ENCODE measurements around the gene SETD4. TPM values are rescaled to one million over a fixed set of nuclear protein-coding genes. Genes with fewer than 3 reads are reported as not detected.

SETD4 gene
- total RNA-seq, 4 donors from 2014 or later: 12.6 to 22.7 (median 16.8) TPM

DNA sequence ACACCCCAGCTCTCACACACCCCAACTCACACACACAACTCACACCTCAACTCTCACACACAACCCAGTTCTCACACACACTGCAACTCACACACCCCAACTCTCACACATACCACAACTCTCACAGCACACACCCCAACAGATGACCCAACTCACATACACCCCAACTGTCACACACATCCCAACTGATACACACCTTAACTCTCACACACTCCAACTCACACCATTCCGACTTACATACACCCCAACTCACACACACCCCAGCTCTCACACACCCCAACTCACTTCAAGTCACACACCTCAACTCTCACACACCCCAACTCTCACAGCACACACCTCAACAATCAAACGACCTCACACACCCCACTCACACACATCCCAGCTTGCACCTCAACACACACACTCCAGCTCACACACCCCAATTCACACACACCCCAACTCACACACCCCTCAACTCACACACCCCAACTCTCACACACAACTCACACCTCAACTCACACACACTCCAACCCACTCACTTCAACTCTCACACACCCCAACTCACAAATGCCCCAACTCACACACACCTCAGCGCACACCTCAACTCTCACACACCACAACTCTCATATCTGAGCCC is 66.3 kb downstream of the SETD4 start:
- DNase-seq (ENCODE audit: low spot score): no peak
- ATAC-seq (ENCODE audit: low FRiP score): no peak
- no peak for TF ChIP-seq CTCF (IDR thresholded peaks at IDR 0.05)

GRCh38 chr21:35991131-35991530 is 69.2 kb downstream of the SETD4 start:
- DNase-seq (ENCODE audit: low spot score): no peak
- TF ChIP-seq CTCF (IDR thresholded peaks at IDR 0.05): no peak
- ATAC-seq (ENCODE audit: low FRiP score): no peak

- DNase-seq (ENCODE audit: low spot score): no peak
- no peak for TF ChIP-seq CTCF (IDR thresholded peaks at IDR 0.05)
- ATAC-seq (ENCODE audit: low FRiP score): no peak
These were observed 69.7 kb downstream of the SETD4 start for GRCh38 chr21:35990609-35991008.

DNA sequence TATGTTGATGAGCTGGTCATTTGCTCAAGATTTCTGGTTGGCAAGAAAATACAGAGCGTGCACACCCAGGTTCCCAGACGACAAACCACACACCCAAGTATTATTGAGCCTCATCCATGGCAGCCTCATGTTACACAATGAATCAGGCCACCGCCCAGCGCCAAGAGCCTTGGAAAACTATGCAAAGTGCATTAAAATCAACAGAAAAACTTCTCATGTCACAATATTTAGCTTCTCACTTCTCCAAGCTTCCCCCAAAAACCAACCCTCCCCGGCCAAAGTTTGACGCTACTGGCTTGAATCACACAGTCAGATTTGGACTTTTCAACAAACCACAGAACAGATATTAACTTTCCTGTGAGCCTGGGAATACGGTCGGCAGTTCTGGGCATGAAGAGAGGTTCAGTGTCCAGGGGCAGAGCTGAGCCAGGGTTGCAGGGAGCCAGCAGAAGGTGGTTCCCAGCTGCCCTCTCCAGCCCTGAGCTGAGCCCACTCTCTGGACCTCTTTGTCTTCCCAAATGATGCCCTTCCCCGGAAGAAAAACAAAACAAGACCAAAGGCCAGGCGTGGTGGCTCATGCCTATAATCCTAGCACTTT is 71.1 kb downstream of the SETD4 start:
- no peak for TF ChIP-seq CTCF (IDR thresholded peaks at IDR 0.05)
- ATAC-seq (ENCODE audit: low FRiP score): no peak
- DNase-seq (ENCODE audit: low spot score): no peak

- no peak for TF ChIP-seq CTCF (IDR thresholded peaks at IDR 0.05)
- DNase-seq (ENCODE audit: low spot score) (no peak), ATAC-seq (ENCODE audit: low FRiP score) (no peak)
These were observed 71.7 kb downstream of the SETD4 start for GRCh38 chr21:35988416-35989137.

DNA sequence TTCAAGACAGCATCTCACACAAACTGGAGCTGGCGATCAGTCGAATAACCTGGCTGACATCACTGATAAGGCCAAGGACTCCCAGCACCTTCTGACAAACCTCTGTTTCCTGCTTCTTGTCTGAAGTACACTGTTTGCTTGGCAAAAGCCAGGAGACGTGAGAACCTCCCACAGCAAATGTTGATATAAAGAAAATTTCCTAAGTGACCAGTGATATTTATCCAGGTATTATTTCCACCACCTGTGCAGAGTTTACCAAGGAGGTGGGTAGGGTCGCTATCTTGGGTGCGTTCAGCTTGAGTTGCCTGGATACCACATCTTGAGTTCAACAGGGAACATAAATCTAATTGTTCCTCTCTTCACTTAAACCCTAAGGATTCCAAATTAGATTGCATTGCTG is 72.9 kb downstream of the SETD4 start:
- TF ChIP-seq CTCF (IDR thresholded peaks at IDR 0.05): no peak
- no peak for DNase-seq (ENCODE audit: low spot score)
- no peak for ATAC-seq (ENCODE audit: low FRiP score)
